ENCODE data around the gene ATP9A. TPM values are rescaled to one million over a fixed set of nuclear protein-coding genes. Genes with fewer than 3 reads are reported as not detected.
"Not testable (repeated sequence)": the region's sequence is repeated elsewhere in the genome, so short reads cannot be mapped to it uniquely, and the experiment has no call there.

ATP9A gene
- total RNA-seq, 1 donor from 2014 or later, result 32.1 TPM

DNA sequence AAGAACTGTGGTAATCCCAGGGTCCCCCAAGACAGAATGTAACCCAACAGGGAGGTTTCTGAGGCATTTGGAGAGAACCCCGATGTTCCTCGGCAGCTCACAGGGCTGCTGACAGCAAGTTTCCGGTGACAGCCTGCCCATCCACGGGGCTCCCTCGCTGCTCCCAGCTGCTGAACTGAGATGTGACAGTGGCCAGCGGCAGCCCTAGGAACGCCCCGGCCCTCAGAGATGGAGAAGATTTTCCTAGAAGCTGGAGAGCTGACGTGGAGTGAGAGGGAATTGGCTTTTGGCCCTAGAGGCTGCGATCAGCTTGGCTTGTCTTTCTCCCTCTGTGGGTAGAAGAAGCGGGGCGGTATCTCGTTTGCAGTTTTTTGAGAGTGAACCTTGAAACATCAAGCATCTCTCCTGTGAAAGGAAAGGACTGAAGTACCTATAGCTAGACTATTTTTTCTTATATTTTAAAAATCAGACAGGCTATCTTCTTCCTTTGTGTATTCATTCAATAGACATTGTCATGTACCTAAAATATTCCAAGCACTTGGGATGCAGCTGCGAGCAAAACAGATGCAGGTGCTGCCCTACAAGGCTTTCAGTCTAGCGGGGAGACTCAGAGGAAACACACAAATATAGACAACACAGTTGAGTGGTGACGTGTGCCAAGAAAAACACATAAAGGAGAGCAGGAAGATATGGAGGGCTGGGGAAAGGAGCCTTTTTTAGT is 197.3 kb downstream of the ATP9A start:
- ATAC-seq, result no peak
- TF ChIP-seq, protein P1, sequence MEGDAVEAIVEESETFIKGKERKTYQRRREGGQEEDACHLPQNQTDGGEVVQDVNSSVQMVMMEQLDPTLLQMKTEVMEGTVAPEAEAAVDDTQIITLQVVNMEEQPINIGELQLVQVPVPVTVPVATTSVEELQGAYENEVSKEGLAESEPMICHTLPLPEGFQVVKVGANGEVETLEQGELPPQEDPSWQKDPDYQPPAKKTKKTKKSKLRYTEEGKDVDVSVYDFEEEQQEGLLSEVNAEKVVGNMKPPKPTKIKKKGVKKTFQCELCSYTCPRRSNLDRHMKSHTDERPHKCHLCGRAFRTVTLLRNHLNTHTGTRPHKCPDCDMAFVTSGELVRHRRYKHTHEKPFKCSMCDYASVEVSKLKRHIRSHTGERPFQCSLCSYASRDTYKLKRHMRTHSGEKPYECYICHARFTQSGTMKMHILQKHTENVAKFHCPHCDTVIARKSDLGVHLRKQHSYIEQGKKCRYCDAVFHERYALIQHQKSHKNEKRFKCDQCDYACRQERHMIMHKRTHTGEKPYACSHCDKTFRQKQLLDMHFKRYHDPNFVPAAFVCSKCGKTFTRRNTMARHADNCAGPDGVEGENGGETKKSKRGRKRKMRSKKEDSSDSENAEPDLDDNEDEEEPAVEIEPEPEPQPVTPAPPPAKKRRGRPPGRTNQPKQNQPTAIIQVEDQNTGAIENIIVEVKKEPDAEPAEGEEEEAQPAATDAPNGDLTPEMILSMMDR (IDR thresholded peaks at IDR 0.05), result no peak
- H3K27me3 ChIP-seq, result peaks cover 16% of the 10 kb centered on the region
- H3K9me3 ChIP-seq, result no peaks in the 10 kb centered on the region
- no peaks in the 10 kb centered on the region for H3K4me1 ChIP-seq
- no peak overlapping the region for H3K4me3 ChIP-seq
- no peaks in the 10 kb centered on the region for H3K36me3 ChIP-seq
- no peak for DNase-seq
- intact Hi-C loops (cut with DNase I), result no loop called here
- no peak overlapping the region for H3K27ac ChIP-seq

DNA sequence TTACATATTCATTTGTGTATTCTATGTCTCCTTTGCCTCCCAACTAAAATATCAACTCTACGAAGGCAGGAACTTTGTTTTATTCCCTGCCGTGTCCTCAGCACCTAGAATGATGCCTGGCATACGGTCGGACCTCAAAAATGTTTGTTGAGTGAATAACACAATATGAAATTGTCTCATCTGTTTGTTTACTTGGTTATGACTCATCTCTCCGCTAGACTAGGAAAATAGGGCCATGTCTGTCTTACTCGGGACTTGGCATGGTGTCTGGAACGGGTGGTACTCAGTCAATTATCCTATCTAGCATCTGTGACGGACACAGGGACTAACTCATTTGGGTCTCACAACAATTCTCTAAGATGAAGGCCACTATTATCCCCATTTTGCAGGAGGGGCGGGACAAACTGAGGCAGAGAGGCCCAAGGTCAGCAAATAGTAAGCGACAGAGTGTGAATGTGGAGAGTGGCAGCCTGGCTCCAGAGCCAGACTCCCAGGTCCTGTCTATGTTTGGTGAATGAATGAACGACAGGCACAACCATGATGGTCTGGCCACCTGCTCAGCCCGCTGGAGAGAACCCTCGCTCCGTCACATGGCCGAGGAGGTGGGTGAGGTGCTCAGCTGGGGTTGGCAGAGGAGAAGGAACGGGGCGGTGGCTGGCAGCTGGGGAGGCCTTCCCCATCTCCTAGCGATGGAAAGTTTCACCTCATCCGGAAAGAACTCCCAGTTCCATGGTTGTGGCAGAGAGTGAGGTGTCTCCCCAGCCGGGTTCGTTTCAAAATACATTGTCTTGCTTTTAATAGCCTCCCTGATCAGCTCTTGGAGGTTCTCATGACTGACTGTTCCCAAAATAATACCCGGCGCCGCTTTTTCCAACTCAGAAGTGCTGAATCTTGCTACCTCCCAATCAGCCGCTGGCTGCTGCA is 198.1 kb downstream of the ATP9A start:
- ATAC-seq (no peak), DNase-seq (no peak)
- Histone ChIP-seq H3K9me3 (no peaks in the 10 kb centered on the region), H3K36me3 (no peaks in the 10 kb centered on the region), H3K4me1 (no peaks in the 10 kb centered on the region), H3K27ac (no peak overlapping the region), H3K4me3 (no peak overlapping the region), H3K27me3 (peaks cover 16% of the 10 kb centered on the region)
- TF ChIP-seq, protein P1 (IDR thresholded peaks at IDR 0.05), result no peak
- intact Hi-C loops (cut with DNase I), result no loop called here

DNA sequence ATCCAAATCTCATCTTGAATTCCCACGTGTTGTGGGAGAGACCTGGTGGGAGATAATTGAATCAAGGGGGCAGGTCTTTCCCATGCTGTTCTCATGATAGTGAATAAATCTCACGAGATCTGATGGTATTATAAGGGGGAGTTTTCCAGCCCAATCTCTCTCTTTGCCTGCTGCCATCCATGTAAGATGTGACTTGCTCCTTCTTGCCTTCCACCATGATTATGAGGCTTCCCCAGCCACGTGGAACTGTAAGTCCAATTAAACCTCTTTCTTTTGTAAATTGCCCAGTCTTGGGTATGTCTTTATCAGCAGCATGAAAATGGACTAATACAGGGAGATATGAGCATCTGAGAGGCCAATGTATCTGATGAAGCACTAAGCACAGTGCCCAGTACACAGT is 199.7 kb downstream of the ATP9A start:
- H3K36me3 ChIP-seq; ATAC-seq; H3K9me3 ChIP-seq; H3K4me3 ChIP-seq; DNase-seq; intact Hi-C loops (cut with DNase I); H3K27ac ChIP-seq; H3K4me1 ChIP-seq: not testable (repeated sequence)
- peaks cover 19% of the 10 kb centered on the region for H3K27me3 ChIP-seq

DNA sequence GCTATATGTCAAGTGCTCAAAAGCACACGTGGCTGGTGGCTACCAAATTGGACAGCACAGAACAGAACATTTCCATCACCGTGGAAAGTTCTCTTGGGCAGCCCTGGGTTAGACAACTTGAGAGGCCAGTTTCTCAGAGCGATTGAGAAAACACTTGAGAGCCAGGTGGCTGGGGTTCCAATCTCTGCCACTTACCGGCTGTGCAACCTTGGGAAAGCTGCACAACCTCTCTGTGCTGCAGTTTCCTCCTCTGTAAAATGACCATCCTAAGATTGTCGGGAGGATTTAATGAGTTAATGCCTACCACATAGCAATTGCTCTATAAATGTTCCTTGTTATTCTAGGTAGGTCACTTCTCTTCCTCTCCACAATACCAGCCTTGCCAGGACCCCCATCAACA is 200.6 kb downstream of the ATP9A start:
- TF ChIP-seq, protein P1 (IDR thresholded peaks at IDR 0.05), result no peak
- no peaks in the 10 kb centered on the region for H3K9me3 ChIP-seq
- intact Hi-C loops (cut with DNase I), result no loop called here
- no peak overlapping the region for H3K4me3 ChIP-seq
- H3K27me3 ChIP-seq, result peaks cover 28% of the 10 kb centered on the region
- DNase-seq (no peak), ATAC-seq (no peak)
- no peaks in the 10 kb centered on the region for H3K36me3 ChIP-seq
- H3K27ac ChIP-seq, result no peak overlapping the region
- H3K4me1 ChIP-seq, result peaks cover 9% of the 10 kb centered on the region

DNA sequence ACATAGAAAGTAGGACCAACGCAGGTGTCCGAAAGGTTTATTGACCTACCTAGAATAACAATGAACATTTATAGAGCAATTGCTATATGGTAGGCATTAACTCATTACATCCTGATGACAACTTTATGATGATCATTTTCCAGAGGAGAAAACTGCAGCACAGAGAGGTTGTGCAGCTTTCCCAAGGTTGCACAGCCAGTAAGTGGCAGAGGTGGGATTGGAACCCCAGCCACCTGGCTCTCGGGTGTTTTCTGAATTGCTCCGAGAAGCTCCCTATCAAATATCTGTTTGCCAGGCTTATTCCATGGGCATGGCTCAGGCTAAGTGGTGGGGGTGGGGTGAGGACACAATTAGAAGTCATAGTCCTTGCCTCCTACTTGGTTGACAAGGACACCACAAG is 201.6 kb downstream of the ATP9A start:
- Histone ChIP-seq H3K27ac (no peak overlapping the region), H3K36me3 (no peaks in the 10 kb centered on the region), H3K4me1 (peaks cover 19% of the 10 kb centered on the region), H3K27me3 (peaks cover 38% of the 10 kb centered on the region), H3K4me3 (no peak overlapping the region), H3K9me3 (no peaks in the 10 kb centered on the region)
- no peak for DNase-seq
- intact Hi-C loops (cut with DNase I), result no loop called here
- TF ChIP-seq, protein P1 (IDR thresholded peaks at IDR 0.05), result no peak
- ATAC-seq, result no peak
